Measurements from ENCODE around the gene CCDC85A.

The CCDC85A gene

DNA sequence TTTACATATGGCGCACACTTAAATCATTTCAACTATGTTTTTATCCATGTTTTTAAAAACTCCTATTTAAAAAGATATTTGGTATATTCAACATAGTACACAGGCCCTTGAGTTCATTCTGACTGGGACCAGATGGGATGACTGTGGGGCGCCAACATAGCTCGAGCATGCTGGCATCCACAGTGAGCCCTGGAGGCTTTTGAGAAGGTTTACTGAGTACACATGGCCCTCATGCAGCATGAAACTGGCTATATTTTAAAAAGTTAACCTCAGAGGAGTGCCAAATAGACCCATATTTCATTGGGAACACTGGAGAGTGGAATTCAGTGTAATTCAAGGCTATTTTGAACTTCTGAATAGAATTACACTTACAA lies 83.6 kb downstream of the CCDC85A start:
- no peak for TF ChIP-seq CTCF (IDR thresholded peaks at IDR 0.05)

GRCh38 chr2:56268856-56269255 lies 85.1 kb downstream of the CCDC85A start:
- TF ChIP-seq CTCF (IDR thresholded peaks at IDR 0.05): no peak

GRCh38 chr2:56271275-56271674 lies 87.5 kb downstream of the CCDC85A start:
- TF ChIP-seq CTCF (IDR thresholded peaks at IDR 0.05): no peak

DNA sequence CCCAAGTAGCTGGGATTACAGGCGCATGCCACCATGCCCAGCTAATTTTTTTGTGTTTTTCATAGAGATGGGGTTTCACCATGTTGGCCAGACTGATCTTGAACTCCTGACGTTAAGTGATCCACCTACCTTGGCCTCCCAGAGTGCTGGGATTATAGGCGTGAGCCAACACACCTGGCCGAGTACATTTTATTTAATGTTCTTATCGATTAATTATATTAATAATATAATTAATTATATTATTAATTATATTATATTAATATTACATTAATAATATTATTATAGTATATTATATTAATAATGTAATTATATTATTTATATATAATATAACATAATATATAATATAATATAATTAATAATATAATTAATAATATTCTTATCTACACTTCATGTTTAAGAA lies 101.4 kb downstream of the CCDC85A start:
- TF ChIP-seq CTCF (IDR thresholded peaks at IDR 0.05): no peak

DNA sequence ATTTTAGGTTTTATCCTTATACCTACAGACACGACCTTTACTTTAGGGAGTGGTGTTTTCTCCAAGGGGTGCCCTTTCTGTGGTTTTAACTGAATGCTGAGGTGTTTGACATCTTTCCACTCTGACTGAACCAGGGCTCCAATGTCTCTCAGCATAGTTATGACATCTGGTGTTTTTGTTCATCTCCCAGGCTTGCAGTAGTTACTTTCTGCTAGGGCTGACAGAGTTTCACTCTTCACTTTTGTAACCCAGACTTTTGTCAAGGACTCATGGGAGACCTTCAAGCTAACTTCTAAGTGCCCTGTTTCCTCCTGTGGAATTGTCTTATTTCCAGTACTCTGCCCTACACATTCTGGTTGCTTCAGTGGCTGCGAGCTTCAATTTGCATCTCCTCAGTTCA lies 103.1 kb downstream of the CCDC85A start:
- no peak for TF ChIP-seq CTCF (IDR thresholded peaks at IDR 0.05)

DNA sequence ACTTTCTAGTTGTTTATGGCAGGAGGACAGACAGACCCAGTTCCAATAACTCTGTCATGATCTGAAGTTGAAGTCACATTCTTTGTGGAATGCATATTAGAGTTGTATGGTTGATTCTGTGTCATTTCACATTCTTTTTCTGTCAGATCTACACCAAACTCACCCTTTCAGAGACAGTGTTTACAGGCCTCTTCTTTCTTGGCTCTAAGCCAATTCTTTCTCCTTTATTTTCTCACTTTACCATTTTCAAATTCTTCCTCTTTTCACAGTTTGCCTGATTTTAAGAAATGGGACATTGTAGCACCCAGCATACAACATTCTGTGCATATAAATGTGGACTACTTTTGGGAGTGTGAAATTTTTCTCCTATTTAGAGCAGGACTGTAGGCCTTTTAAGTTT lies 103.7 kb downstream of the CCDC85A start:
- no peak for TF ChIP-seq CTCF (IDR thresholded peaks at IDR 0.05)

DNA sequence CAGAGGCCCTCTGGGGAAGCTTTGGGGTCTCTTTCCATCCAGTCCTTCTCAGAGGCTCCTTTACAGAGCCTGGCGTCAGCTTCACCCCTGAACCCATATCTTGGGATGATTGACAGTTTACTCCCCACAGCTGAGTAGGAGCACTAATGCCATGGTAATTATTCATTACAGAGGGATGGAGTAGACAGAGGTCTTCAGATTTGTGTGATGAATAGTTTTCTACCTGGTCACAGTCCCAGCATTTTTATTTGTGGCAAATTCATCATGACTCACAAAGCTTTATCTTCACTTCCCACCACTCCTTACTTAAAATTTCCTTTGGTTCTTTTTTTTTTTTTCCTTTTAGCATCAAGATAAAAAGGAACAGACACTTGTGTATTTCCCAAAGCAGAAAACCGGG lies 104.2 kb downstream of the CCDC85A start:
- TF ChIP-seq CTCF (IDR thresholded peaks at IDR 0.05): no peak

DNA sequence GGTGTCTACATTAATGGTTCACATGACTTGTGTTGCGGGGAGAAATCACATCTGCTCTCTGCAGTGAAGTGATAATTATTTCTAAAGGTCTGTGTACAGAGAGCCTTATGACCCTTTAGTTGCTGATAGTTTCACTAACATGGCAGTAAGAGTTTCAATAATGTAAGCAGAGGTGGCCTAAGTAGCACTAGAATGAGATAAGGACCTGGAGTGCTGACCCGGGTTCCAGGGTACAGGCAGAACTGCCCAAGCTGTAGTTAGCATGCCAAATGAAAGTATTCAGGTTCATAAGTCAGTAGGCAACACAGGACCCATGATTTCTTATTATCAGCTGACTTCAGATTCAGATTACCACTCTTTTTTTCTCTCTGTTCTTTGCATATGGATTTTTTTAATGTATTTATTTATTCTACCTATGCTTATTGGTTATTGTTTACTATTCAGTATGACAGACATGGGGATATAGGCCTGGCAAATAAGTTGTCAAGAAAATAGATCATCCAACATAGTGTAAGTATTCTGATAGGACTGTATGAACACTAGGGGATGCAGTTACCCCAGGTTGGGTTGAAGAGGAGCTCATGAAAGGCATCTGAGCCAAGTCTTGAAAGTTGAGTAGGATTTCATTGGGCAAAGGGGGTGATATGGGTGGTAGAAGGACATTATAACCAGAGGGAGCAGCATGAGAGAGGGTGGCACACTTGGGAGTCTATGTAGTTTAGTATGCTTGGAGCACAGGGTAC lies 105.2 kb downstream of the CCDC85A start:
- TF ChIP-seq CTCF (IDR thresholded peaks at IDR 0.05): no peak
